ENCODE data around the gene KRTAP9-2. TPM values are rescaled to one million over a fixed set of nuclear protein-coding genes. Genes with fewer than 3 reads are reported as not detected.
"Not testable (repeated sequence)": the region's sequence is repeated elsewhere in the genome, so short reads cannot be mapped to it uniquely, and the experiment has no call there.

KRTAP9-2 gene
- total RNA-seq, 1 donor from 2014 or later = not detected

DNA sequence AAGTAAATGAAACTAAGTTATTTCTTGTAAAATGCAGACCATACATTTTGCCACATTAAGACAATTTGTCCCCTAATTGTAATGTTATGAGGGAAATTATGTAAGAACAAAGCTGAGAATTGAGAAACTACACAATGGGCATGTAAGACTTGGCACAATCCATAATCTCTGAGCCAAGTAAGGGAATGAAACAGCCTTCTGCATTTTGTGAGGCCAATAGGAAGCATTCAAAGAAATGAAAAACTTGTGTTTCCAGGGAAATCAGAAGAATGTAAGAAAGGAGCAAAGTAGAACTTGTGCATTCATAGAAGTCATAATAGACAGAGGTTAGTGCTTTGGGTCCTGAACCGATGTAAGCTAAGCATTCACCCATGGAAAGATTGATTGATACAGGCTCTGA lies 24.8 kb downstream of the KRTAP9-2 start:
- TF ChIP-seq, protein P1, sequence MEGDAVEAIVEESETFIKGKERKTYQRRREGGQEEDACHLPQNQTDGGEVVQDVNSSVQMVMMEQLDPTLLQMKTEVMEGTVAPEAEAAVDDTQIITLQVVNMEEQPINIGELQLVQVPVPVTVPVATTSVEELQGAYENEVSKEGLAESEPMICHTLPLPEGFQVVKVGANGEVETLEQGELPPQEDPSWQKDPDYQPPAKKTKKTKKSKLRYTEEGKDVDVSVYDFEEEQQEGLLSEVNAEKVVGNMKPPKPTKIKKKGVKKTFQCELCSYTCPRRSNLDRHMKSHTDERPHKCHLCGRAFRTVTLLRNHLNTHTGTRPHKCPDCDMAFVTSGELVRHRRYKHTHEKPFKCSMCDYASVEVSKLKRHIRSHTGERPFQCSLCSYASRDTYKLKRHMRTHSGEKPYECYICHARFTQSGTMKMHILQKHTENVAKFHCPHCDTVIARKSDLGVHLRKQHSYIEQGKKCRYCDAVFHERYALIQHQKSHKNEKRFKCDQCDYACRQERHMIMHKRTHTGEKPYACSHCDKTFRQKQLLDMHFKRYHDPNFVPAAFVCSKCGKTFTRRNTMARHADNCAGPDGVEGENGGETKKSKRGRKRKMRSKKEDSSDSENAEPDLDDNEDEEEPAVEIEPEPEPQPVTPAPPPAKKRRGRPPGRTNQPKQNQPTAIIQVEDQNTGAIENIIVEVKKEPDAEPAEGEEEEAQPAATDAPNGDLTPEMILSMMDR (conservative IDR thresholded peaks at IDR 0.05) = no peak
- H3K9me3 Mint-ChIP-seq = no peaks in the 10 kb centered on the region
- DNase-seq (ENCODE audit: low read depth, low spot score) = no peak
- no peaks in the 10 kb centered on the region for H3K4me1 Mint-ChIP-seq
- H3K4me3 Mint-ChIP-seq = no peak overlapping the region
- no peak overlapping the region for H3K27ac Mint-ChIP-seq (ENCODE audit: unreplicated experiment)
- peaks cover 91% of the 10 kb centered on the region for H3K27me3 Mint-ChIP-seq (ENCODE audit: low read depth)
- no peaks in the 10 kb centered on the region for H3K36me3 Mint-ChIP-seq (ENCODE audit: low read depth)

DNA sequence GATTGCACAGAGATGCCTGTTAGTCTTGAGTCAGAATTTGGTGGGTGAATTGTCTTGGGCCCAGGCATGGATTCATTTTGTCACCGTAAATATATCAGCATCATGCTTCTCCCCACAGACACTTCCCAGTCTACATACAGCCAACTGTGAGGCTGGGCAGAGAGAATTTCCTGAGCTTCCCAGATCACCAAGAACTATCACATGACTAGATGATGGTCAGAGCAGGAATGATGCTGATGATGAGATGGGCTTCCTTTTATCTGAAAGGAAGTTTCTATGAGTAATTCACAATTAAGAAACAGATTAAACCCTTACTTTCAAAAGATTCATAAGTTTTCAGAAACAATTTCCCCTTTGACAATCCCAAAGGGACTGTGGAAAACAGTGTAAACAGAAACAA lies 28.4 kb downstream of the KRTAP9-2 start:
- Mint-ChIP-seq H3K9me3 (peaks cover 1% of the 10 kb centered on the region), H3K36me3 (ENCODE audit: low read depth) (no peaks in the 10 kb centered on the region), H3K4me3 (no peak overlapping the region), H3K4me1 (no peaks in the 10 kb centered on the region), H3K27ac (ENCODE audit: unreplicated experiment) (no peak overlapping the region), H3K27me3 (ENCODE audit: low read depth) (peaks cover 96% of the 10 kb centered on the region)
- no peak for DNase-seq (ENCODE audit: low read depth, low spot score)
- TF ChIP-seq, protein P1 (conservative IDR thresholded peaks at IDR 0.05) = no peak

DNA sequence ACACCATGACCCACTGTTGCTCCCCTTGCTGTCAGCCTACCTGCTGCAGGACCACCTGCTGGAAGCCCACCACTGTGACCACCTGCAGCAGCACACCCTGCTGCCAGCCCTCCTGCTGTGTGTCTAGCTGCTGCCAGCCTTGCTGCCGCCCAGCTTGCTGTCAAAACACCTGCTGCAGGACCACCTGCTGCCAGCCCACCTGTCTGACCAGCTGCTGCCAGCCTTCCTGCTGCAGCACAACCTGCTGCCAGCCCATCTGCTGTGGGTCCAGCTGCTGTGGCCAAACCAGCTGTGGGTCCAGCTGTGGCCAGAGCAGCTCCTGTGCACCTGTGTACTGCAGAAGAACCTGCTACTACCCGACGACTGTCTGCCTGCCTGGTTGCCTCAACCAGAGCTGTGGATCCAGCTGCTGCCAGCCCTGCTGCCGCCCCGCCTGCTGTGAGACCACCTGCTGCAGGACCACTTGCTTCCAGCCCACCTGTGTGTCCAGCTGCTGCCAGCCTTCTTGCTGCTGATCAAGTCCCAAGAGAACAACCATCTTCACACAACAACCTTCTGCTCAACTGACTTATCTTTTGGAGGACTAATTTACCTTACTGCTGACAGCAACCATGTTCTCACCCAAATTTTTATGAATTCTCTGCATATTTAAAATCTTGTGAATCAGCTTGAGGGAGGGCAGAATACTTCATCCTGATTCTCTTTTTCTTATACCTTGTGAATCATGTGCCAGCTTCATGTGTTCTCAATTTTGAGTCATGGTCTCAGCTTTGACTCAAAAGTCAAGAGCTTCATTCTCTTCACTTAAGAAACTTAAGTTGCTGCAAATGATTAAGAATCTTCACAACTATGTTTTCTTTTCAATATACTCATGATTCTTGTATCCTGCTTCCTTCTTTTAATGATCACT lies 29.2 kb downstream of the KRTAP9-2 start, which contains the start of gene KRTAP9-9:
Gene KRTAP9-9 (plus strand): TSS at position 4 of the 910 bp plus-strand sequence.
- H3K4me3 Mint-ChIP-seq; H3K9me3 Mint-ChIP-seq; H3K27ac Mint-ChIP-seq (ENCODE audit: unreplicated experiment); H3K36me3 Mint-ChIP-seq (ENCODE audit: low read depth); DNase-seq (ENCODE audit: low read depth, low spot score); H3K4me1 Mint-ChIP-seq: not testable (repeated sequence)
- peaks cover 96% of the 10 kb centered on the region for H3K27me3 Mint-ChIP-seq (ENCODE audit: low read depth)

DNA sequence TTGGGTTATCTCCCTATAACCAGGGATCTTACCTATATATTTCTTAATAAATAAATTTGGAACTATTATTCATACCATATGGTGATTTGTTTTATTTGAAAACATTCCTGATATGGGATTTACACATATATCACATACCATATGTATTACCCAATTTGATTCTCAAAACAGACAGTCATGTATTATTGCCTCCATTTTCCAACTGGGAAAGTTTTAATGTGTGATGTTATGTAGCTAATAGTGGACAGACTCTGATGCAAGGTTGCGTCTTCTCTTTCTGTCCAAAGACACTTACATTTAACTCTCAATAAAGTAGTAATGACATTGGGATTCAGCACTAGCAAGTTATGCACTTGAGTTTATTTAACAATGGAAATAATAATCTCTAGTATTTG lies 29.8 kb downstream of the KRTAP9-2 start:
- H3K27ac Mint-ChIP-seq (ENCODE audit: unreplicated experiment) = no peak overlapping the region
- H3K9me3 Mint-ChIP-seq = peaks cover 6% of the 10 kb centered on the region
- no peaks in the 10 kb centered on the region for H3K36me3 Mint-ChIP-seq (ENCODE audit: low read depth)
- peaks cover 96% of the 10 kb centered on the region for H3K27me3 Mint-ChIP-seq (ENCODE audit: low read depth)
- TF ChIP-seq, protein P1 (conservative IDR thresholded peaks at IDR 0.05) = no peak
- DNase-seq (ENCODE audit: low read depth, low spot score) = no peak
- no peak overlapping the region for H3K4me3 Mint-ChIP-seq
- no peaks in the 10 kb centered on the region for H3K4me1 Mint-ChIP-seq

DNA sequence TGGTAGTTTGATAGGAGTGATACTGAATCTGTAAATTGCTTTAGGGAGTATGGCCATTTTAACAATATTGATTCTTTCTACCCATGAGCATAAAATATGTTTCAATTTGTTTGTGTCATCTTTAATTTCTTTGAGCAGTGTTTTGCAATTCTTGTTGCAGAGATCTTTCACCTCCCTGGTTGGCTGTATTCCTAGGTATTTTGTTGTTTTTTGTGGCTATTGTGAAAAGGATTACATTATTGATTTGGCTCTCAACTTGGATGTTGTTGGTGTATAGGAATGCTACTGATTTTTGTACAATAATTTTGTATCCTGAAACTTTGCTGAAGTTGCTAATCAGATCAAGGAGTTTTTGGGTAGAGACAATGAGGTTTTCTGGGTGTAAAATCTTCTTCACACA lies 32.0 kb downstream of the KRTAP9-2 start:
- Mint-ChIP-seq H3K27me3 (ENCODE audit: low read depth) (peaks cover 95% of the 10 kb centered on the region), H3K36me3 (ENCODE audit: low read depth) (no peaks in the 10 kb centered on the region), H3K27ac (ENCODE audit: unreplicated experiment) (no peak overlapping the region), H3K4me1 (no peaks in the 10 kb centered on the region), H3K9me3 (peaks cover 6% of the 10 kb centered on the region), H3K4me3 (no peak overlapping the region)
- no peak for DNase-seq (ENCODE audit: low read depth, low spot score)
- TF ChIP-seq, protein P1 (conservative IDR thresholded peaks at IDR 0.05) = no peak

DNA sequence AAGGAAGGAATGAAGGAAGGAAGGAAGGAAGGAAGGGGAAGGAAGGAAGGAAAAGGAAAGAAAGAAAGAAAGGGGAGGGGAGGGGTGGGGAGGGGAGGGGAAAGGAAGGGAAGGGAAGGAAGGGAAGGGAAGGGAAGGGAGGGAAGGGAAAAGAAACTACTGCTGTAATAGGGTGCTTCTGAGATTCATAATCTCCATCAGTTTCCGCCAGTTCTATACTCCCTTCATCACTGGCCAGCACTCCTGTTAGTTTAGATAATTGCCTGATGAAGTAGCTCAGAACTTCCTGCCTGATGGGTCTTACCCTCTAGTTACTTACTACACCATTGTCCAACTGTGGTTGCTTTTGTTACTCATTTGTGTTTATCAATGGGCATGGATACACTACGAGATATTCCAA lies 36.8 kb downstream of the KRTAP9-2 start:
- DNase-seq (ENCODE audit: low read depth, low spot score) = no peak
- Mint-ChIP-seq H3K36me3 (ENCODE audit: low read depth) (no peaks in the 10 kb centered on the region), H3K27me3 (ENCODE audit: low read depth) (peaks cover 67% of the 10 kb centered on the region), H3K4me3 (no peak overlapping the region), H3K9me3 (peaks cover 6% of the 10 kb centered on the region), H3K4me1 (no peaks in the 10 kb centered on the region), H3K27ac (ENCODE audit: unreplicated experiment) (no peak overlapping the region)
- TF ChIP-seq, protein P1 (conservative IDR thresholded peaks at IDR 0.05) = no peak
